ENCODE measurements around the gene ZNF367.

DNA sequence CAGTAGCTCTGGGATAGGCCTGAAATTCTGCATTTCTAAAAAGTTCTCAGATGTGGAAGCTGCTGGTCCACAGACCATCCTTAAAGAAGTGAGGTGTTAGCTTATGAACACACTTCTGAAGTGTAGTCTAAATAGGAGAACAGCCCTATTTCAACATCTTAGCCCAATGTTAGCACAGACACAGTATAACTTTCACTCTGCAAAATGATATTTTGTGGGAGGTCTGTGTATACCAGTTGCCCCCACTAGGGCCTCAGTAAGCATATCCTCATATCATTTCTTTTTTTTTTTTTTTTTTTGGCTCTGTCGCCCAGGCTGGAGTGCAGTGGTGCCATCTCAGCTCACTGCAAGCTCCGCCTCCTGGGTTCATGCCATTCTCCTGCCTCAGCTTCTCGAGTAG is 24.3 kb upstream of the ZNF367 start:
- TF ChIP-seq CTCF (IDR thresholded peaks at IDR 0.05; ENCODE audit: extremely low read depth in 1 of 2, insufficient read depth in 1 of 2, low read depth in 1 of 2, low read length in 2 of 2) (no peak), POLR2A (IDR thresholded peaks at IDR 0.05; ENCODE audit: low read depth, low read length) (no peak), EZH2 (IDR thresholded peaks at IDR 0.05; ENCODE audit: borderline replicate concordance, low read depth, low read length, severe bottlenecking) (no peak), POLR2AphosphoS5 (IDR thresholded peaks at IDR 0.05; ENCODE audit: insufficient read depth, low read depth, low read length) (no peak), JUN (IDR thresholded peaks at IDR 0.05; ENCODE audit: borderline replicate concordance, insufficient read depth, insufficient read length, low read depth) (no peak), MYC (IDR thresholded peaks at IDR 0.05; ENCODE audit: low read depth, low read length) (no peak)

Measured in endothelial cell of umbilical vein (primary cell).